ENCODE data around the gene TCP1.
"Not testable (repeated sequence)": the region's sequence is repeated elsewhere in the genome, so short reads cannot be mapped to it uniquely, and the experiment has no call there.

Gene TCP1

GRCh38 chr6:159777240-159777904 is 12.0 kb downstream of the TCP1 start:
- no peak for DNase-seq (ENCODE audit: low spot score)

GRCh38 chr6:159772196-159772595 is 17.2 kb downstream of the TCP1 start:
- no peak for DNase-seq (ENCODE audit: low spot score)

- no peak for DNase-seq (ENCODE audit: low spot score)
Observed at GRCh38 chr6:159769470-159769869, 19.9 kb downstream of the TCP1 start.

GRCh38 chr6:159766906-159767305 is 22.5 kb downstream of the TCP1 start:
- DNase-seq (ENCODE audit: low spot score), result no peak

- DNase-seq (ENCODE audit: low spot score), result peak; percentile 38
Observed at GRCh38 chr6:159762681-159763293, 26.6 kb downstream of the TCP1 start.

GRCh38 chr6:159761873-159762680 is 27.3 kb downstream of the TCP1 start, which contains the start of gene ACAT2:
Gene ACAT2, plus strand, starts transcription at chr6:159762045. Its CDS starts 43 bp downstream, at chr6:159762088.
- peak; percentile 96 for DNase-seq (ENCODE audit: low spot score)

- DNase-seq (ENCODE audit: low spot score), result peak; percentile 35
Observed at GRCh38 chr6:159761129-159761872, 28.1 kb downstream of the TCP1 start.

GRCh38 chr6:159760602-159761057 is 28.8 kb downstream of the TCP1 start:
- DNase-seq (ENCODE audit: low spot score), result peak; percentile 50

GRCh38 chr6:159759645-159760044 is 29.8 kb downstream of the TCP1 start:
- peak; percentile 14 for DNase-seq (ENCODE audit: low spot score)

GRCh38 chr6:159758031-159759001 is 31.1 kb downstream of the TCP1 start:
- peak; percentile 66 for DNase-seq (ENCODE audit: low spot score)

- no peak for DNase-seq (ENCODE audit: low spot score)
Observed at GRCh38 chr6:159756508-159756907, 32.9 kb downstream of the TCP1 start.

- DNase-seq (ENCODE audit: low spot score), result no peak
Observed at GRCh38 chr6:159754959-159755914, 34.2 kb downstream of the TCP1 start.

- DNase-seq (ENCODE audit: low spot score), result no peak
Observed at GRCh38 chr6:159754401-159754800, 35.0 kb downstream of the TCP1 start.

GRCh38 chr6:159753081-159753872 is 36.1 kb downstream of the TCP1 start:
- no peak for DNase-seq (ENCODE audit: low spot score)

- DNase-seq (ENCODE audit: low spot score), result no peak
Observed at GRCh38 chr6:159751448-159751847, 38.0 kb downstream of the TCP1 start.

GRCh38 chr6:159748127-159748526 is 41.3 kb downstream of the TCP1 start:
- DNase-seq (ENCODE audit: low spot score), result not testable (repeated sequence)

- no peak for DNase-seq (ENCODE audit: low spot score)
Observed at GRCh38 chr6:159746759-159747158, 42.6 kb downstream of the TCP1 start.

- DNase-seq (ENCODE audit: low spot score), result no peak
Observed at GRCh38 chr6:159745081-159745480, 44.3 kb downstream of the TCP1 start.

- DNase-seq (ENCODE audit: low spot score), result no peak
Observed at GRCh38 chr6:159742165-159742564, 47.2 kb downstream of the TCP1 start.

Measured in RKO (cell line).